GM10266 (cell line): ENCODE measurements around the gene CTXND1.

ENCODE experiments used
- DNase-seq: peaks from one replicate; pipeline ENCODE4 v3.0.0; 2012; ENCODE audit errors: extremely low spot score
- CTCF ChIP-seq: IDR thresholded peaks from 2 replicates; pipeline ENCODE4 v1.5.1; 2012; ENCODE audit warnings: mild to moderate bottlenecking, low read depth; ENCODE audit not compliant: control insufficient read depth, insufficient read depth; ENCODE audit errors: missing control alignments

Gene CTXND1

GRCh38 chr15:80242802-80243201 is 9.2 kb downstream of the CTXND1 start:
- no peak for DNase-seq
- no peak for TF ChIP-seq CTCF

DNA sequence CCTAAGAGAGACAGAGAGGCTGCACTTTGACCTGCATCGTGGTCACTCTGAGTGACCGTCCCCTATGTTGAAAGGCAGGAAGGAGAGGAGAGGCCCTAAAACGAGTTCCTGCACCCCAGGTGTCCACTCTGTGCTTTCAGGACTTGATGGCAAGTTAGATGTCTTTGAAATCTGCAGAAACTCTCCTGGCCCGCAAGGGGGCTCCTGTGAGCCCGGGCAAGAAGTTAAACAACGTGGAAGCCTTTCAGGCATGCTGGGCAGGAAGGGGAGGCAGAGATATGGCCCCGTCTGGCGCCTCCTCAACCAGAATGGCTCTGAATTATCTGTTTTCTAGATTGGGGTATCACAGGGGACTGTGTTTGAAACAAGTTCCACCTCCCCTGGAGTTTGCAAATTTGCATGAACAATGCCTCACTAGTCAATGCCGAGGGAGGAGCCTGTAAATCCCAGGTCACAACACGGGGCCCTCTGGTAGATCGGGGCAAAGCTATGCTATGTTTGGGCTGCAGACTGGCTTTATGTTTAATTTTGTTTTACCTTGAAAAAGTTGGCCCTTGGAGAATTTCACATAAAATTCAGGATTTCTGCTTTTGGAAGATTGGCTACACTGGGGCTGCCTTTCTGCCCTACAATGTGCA is 9.8 kb downstream of the CTXND1 start:
- TF ChIP-seq CTCF = peak; percentile 47
- peak; percentile 61 for DNase-seq

GRCh38 chr15:80241508-80241907 is 10.5 kb downstream of the CTXND1 start:
- no peak for TF ChIP-seq CTCF
- DNase-seq = no peak

GRCh38 chr15:80240276-80240675 is 11.7 kb downstream of the CTXND1 start:
- no peak for DNase-seq
- no peak for TF ChIP-seq CTCF

- DNase-seq = peak; percentile 47
- peak; percentile 59 for TF ChIP-seq CTCF
Observed at GRCh38 chr15:80234883-80235282, 17.1 kb downstream of the CTXND1 start.

DNA sequence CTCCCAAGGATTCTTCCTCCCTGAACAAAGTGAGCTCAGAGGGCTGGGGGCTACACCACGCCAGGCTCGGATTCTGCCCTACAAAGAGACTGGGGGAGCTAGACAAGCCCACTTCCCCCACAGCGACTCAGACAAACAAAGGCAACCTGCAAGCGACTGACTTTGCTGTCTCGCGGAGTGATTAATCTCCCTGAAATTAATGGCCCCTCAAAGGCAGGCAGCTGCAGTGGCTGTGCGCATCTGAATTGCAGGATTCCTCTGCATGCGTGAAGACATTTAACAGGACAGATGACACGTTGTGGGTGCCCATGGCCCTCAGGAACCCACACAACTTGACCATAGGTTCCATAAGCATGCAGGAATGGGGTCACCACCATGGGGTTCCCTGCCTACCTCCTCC is 18.4 kb downstream of the CTXND1 start:
- no peak for DNase-seq
- no peak for TF ChIP-seq CTCF

GRCh38 chr15:80231371-80231770 is 20.6 kb downstream of the CTXND1 start:
- DNase-seq = no peak
- TF ChIP-seq CTCF = no peak
